Measurements from ENCODE around the gene CBLIF. TPM values are rescaled to one million over a fixed set of nuclear protein-coding genes. Genes with fewer than 3 reads are reported as not detected.

Gene CBLIF
- total RNA-seq, 2 donors from 2014 or later, result 1.8 TPM; not detected in 1

GRCh38 chr11:59847626-59848025 is 2.3 kb upstream of the CBLIF start:
- Histone ChIP-seq H3K27me3 (replicated peaks; ENCODE audit: insufficient read depth) (no peaks in the 10 kb centered on the region), H3K9me3 (no peaks in the 10 kb centered on the region), H3K4me1 (ENCODE audit: control insufficient read depth in 1 of 2, low read depth in 2 of 2) (no peaks in the 10 kb centered on the region), H3K27ac (no peak overlapping the region), H3K36me3 (no peaks in the 10 kb centered on the region), H3K4me3 (no peak overlapping the region)
- no peak for TF ChIP-seq CTCF (IDR thresholded peaks at IDR 0.05)
- no peak for ATAC-seq (ENCODE audit: insufficient number of reproducible peaks, low FRiP score, low read depth)
- no peak for DNase-seq (ENCODE audit: low spot score)

GRCh38 chr11:59846556-59846955 is 1.3 kb upstream of the CBLIF start:
- Histone ChIP-seq H3K27ac (no peak overlapping the region), H3K36me3 (no peaks in the 10 kb centered on the region), H3K27me3 (replicated peaks; ENCODE audit: insufficient read depth) (no peaks in the 10 kb centered on the region), H3K4me1 (ENCODE audit: control insufficient read depth in 1 of 2, low read depth in 2 of 2) (no peaks in the 10 kb centered on the region), H3K9me3 (no peaks in the 10 kb centered on the region), H3K4me3 (no peak overlapping the region)
- no peak for TF ChIP-seq CTCF (IDR thresholded peaks at IDR 0.05)
- DNase-seq (ENCODE audit: low spot score) (no peak), ATAC-seq (ENCODE audit: insufficient number of reproducible peaks, low FRiP score, low read depth) (no peak)

GRCh38 chr11:59842316-59842715 is 3.0 kb downstream of the CBLIF start:
- ATAC-seq (ENCODE audit: insufficient number of reproducible peaks, low FRiP score, low read depth), result no peak
- Histone ChIP-seq H3K9me3 (no peaks in the 10 kb centered on the region), H3K4me1 (ENCODE audit: control insufficient read depth in 1 of 2, low read depth in 2 of 2) (no peaks in the 10 kb centered on the region), H3K4me3 (no peak overlapping the region), H3K27me3 (replicated peaks; ENCODE audit: insufficient read depth) (no peaks in the 10 kb centered on the region), H3K27ac (no peak overlapping the region), H3K36me3 (no peaks in the 10 kb centered on the region)
- DNase-seq (ENCODE audit: low spot score), result no peak
- TF ChIP-seq CTCF (IDR thresholded peaks at IDR 0.05), result no peak

- Histone ChIP-seq H3K9me3 (no peaks in the 10 kb centered on the region), H3K36me3 (no peaks in the 10 kb centered on the region), H3K27ac (no peak overlapping the region), H3K4me3 (no peak overlapping the region), H3K27me3 (replicated peaks; ENCODE audit: insufficient read depth) (no peaks in the 10 kb centered on the region), H3K4me1 (ENCODE audit: control insufficient read depth in 1 of 2, low read depth in 2 of 2) (no peaks in the 10 kb centered on the region)
- TF ChIP-seq CTCF (IDR thresholded peaks at IDR 0.05), result no peak
- no peak for ATAC-seq (ENCODE audit: insufficient number of reproducible peaks, low FRiP score, low read depth)
- DNase-seq (ENCODE audit: low spot score), result no peak
Measured at GRCh38 chr11:59841514-59841913, 3.8 kb downstream of the CBLIF start.

- no peak for TF ChIP-seq CTCF (IDR thresholded peaks at IDR 0.05)
- Histone ChIP-seq H3K4me1 (ENCODE audit: control insufficient read depth in 1 of 2, low read depth in 2 of 2) (no peaks in the 10 kb centered on the region), H3K27me3 (replicated peaks; ENCODE audit: insufficient read depth) (no peaks in the 10 kb centered on the region), H3K27ac (no peak overlapping the region), H3K9me3 (no peaks in the 10 kb centered on the region), H3K4me3 (no peak overlapping the region), H3K36me3 (no peaks in the 10 kb centered on the region)
- no peak for ATAC-seq (ENCODE audit: insufficient number of reproducible peaks, low FRiP score, low read depth)
- DNase-seq (ENCODE audit: low spot score), result no peak
Measured at GRCh38 chr11:59839615-59840014, 5.7 kb downstream of the CBLIF start.
